NCI-H345 treated with DMSO at 0.1 percent for 48 hours (cell line): ENCODE data around the gene PLA2G5.

Experiments used
- DNase-seq: peaks from one replicate; lab custom pipeline; 2025; ENCODE audit not compliant: unreplicated experiment; lab: John Stamatoyannopoulos, UW

The PLA2G5 gene

DNA sequence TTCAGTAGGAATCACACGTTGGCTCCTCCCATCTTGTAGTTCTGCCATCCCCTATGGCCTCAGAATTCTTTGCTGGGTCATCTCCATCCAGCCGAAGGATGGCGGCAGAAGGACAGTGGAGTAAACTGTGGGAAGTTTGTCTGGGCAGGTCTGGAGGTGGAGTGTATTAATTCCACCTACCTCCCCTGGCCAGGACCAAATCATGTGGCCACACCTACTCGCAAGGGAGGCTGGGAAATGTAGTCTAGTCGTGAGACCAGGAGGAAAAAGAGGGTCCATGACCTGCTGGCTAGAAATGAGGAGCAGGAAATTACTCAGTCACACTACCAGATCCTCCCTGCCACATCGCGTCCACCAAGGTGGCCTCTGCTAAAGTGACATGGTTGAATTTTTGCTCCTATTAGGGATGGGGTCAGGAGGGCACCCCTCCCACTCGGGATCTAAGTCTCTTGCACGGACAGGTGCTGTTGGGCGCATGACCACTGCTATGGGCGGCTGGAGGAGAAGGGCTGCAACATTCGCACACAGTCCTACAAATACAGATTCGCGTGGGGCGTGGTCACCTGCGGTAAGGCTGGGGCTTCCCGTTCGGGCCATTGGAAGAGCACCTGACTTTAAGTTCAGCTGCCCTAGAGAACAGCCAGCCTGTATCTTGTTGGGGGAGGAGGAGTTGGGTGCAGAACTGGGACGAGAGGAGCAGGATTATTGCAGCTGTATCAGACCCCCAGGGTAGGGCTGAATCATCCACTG is 19.5 kb downstream of the PLA2G5 start:
- DNase-seq: no peak

DNA sequence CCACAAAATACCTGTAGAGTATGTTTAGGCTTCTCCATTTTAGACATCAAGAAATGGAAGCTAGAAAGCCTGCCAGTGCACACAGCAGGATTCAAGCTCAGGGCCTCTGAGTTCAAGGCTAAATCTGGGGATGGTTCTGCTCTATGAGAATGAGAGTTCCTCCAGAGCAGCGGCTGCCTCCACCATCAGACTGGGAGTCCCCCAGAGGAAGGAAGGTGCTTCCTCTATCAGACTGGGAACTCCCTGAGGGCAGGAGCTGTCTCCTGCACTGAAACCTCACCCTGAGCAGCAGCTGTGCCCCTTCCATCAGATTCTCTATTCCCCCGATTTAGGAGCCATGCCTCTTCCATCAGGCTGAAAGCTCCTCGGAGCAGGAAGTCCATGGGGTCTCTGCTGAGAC is 20.1 kb downstream of the PLA2G5 start:
- DNase-seq: no peak

- no peak for DNase-seq
Observed at GRCh38 chr1:20090641-20091040, 20.6 kb downstream of the PLA2G5 start.

- DNase-seq: no peak
Observed at GRCh38 chr1:20093303-20093702, 23.3 kb downstream of the PLA2G5 start.

GRCh38 chr1:20093940-20094391 is 24.0 kb downstream of the PLA2G5 start:
- DNase-seq: no peak

GRCh38 chr1:20095564-20096434 is 25.8 kb downstream of the PLA2G5 start:
- peak; percentile 34 for DNase-seq

DNA sequence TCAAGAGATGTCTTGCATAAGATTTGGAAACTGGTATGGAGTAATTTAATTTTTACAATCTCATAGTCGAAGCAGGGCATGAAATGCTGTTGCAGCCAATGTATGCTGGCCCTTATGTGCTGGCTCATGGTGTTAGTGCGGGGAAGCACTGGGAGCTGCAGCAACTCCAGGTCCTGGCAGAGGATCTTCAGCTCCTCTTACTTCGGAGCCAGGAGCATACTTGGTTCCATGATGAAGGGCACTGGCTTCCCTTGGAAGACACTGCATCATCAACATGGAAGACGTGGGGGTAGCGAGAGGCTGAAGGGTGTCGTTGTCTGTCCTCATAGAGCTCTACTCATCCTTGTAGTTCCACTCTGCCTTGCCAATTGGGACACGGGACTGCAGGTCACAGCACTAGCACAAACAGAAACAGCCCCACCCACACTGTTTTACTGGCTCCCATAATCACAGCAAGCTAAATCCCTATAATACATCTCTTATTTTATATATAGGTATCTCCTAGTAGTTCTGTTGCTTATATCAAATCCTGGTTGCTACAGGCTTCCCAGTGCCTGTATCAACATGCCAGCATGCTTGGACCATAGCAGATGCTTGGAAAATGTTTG is 26.9 kb downstream of the PLA2G5 start:
- no peak for DNase-seq

DNA sequence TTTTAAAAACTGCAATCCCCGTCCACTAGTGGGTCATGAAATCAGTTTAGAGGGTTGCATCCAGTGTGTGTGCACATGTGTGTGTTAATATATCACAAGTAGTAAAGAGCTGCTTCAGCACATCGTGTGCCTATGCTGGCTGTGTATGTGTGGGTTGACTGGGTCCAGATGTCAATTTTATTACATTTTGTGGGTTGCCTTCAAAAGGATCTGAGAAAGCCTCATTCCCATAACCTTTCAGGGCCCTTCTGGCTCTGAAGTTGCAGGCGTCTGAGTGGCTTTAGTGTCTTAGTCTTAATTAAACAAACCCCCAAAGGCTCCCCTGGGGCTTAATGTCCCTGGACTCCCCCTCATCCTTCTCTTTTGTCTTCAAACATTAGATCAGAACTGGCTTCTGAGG is 29.5 kb downstream of the PLA2G5 start:
- DNase-seq: no peak

GRCh38 chr1:20100632-20101355 is 30.8 kb downstream of the PLA2G5 start:
- DNase-seq: peak; percentile 21

- no peak for DNase-seq
Observed at GRCh38 chr1:20102875-20103274, 32.9 kb downstream of the PLA2G5 start.

DNA sequence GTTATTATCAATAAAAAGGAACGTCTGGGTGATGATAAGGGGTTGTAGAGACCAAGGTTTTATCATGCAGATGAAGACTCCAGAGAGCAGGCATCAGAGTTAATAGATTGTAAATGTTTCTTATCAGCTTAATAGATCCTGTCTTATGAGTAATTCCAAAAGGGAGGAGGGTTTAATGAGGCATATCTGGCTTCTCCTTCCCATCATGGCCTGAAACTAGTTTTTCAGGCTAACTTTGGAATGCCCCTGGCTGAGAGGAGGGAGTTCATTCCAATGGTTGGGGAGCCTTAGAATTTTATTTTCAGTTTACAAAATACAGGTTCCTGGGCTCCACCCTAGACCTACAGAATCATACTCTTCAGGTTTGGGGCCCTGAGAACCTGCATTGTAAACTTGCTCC is 35.9 kb downstream of the PLA2G5 start:
- DNase-seq: no peak

- no peak for DNase-seq
Observed at GRCh38 chr1:20107351-20107750, 37.4 kb downstream of the PLA2G5 start.

DNA sequence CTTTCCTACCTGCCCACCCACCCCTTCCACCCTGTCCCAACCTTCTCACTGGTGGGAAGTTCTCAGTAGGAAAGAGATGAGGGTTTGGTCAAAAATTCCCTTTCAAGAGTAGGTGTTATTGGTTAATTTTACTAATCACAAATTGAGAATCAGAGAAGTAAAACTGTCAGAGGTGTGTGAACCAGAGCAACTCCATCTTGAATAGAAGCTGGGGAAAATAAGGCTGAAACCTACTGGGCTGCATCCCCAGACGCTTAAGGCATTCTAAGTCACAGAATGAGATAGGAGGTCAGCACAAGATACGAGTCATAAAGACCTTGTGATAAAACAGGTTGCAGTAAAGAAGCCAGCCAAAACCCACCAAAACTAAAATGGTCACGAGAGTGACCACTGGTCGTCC is 37.8 kb downstream of the PLA2G5 start:
- DNase-seq: no peak

- DNase-seq: no peak
Observed at GRCh38 chr1:20108366-20109123, 38.6 kb downstream of the PLA2G5 start.

- no peak for DNase-seq
Observed at GRCh38 chr1:20109223-20109856, 39.3 kb downstream of the PLA2G5 start.

- no peak for DNase-seq
Observed at GRCh38 chr1:20110679-20111078, 40.7 kb downstream of the PLA2G5 start.

DNA sequence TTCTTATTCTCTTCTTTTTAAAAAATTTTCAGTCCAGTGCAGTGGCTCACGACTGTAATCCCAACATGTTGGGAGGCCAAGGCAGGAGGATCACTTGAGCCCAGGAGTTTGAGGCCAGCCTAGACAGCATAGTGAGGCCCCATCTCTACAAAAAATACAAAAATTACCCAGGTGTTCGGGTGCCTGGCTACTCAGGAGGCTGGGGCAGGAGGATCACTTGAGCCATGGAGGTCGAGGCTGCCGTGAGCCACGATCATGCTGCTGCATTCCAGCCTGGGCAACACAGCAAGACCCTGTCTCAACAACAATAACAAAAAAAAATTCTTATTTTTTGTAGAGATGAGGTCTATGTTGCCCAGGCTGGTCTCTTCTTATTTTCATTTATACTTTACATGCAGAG is 41.5 kb downstream of the PLA2G5 start:
- DNase-seq: no peak

DNA sequence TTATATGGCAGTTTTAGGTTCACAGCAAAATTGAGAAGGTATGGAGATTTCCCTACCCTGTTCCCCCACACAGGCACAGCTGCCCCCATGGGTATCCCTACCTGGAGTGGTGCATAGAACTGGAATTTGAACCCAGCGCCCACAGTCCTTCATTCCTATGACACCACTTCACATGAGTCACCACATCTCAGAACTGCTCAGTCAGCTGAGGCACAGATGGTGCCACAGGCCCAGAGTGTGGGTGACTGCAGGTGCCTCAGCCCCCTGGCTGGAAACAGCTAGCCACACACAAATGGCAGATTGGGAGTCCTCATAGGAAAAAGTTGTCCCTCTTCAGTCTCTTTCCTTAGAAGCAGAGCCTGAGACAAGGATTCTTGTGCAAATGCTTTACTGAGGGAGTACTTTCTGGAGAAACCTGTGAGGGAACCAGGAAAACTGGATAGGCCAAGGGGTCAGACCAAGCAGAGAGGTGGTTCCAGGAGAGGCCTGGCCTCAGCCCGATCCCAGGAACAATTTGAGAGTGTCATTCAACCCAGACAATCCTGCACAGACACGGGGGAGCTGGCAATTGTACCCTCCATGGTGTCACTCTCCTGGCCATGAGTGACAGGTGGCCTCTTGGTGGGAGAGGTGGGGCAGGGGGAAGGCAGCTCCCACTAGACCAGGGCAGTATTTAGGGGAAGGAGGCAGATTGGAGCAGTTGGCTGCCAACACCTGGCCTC is 42.4 kb downstream of the PLA2G5 start:
- no peak for DNase-seq

GRCh38 chr1:20114021-20114648 is 44.1 kb downstream of the PLA2G5 start:
- no peak for DNase-seq
